IMR-90 (cell line): ENCODE results near the gene FUT4.
A peak's percentile ranks its signal among the peaks of the same experiment; 100 is the strongest.

Experiments
- BHLHE40 ChIP-seq: fragments of 150-350 bp; IDR thresholded peaks from 2 replicates; pipeline ENCODE4 v1.6.1; 2016; ENCODE audit warnings: mild to moderate bottlenecking, low read depth, low read length
- CEBPB ChIP-seq: IDR thresholded peaks from 2 replicates; pipeline ENCODE4 v1.6.1; 2012; ENCODE audit warnings: low read depth, low read length, improper control_type of control experiment
- CHD1 ChIP-seq: IDR thresholded peaks from 2 replicates; pipeline ENCODE4 v1.6.1; 2012; ENCODE audit warnings: low read depth, low read length, improper control_type of control experiment
- CTCF ChIP-seq: conservative IDR thresholded peaks from 2 replicates; pipeline ENCODE4 v1.5.1; 2012; ENCODE audit warnings: mild to moderate bottlenecking, low read depth, low read length, improper control_type of control experiment
- ELK1 ChIP-seq: fragments of 150-350 bp; IDR thresholded peaks from 2 replicates; pipeline ENCODE4 v1.6.1; 2016; ENCODE audit warnings: low read depth, mild to moderate bottlenecking, low read length, moderate library complexity, borderline replicate concordance
- FOS ChIP-seq: fragments of 150-350 bp; IDR thresholded peaks from 2 replicates; pipeline ENCODE4 v1.6.1; 2016; ENCODE audit warnings: low read depth, low read length
- MAZ ChIP-seq: IDR thresholded peaks from 2 replicates; pipeline ENCODE4 v1.6.1; 2012; ENCODE audit warnings: low read depth, mild to moderate bottlenecking, low read length, improper control_type of control experiment, moderate library complexity, borderline replicate concordance
- NFE2L2 ChIP-seq: fragments of 150-350 bp; IDR thresholded peaks from 2 replicates; pipeline ENCODE4 v1.6.1; 2016; ENCODE audit warnings: low read depth, mild to moderate bottlenecking, low read length
- POLR2A ChIP-seq: IDR thresholded peaks from 2 replicates; pipeline ENCODE4 v1.6.1; 2012; ENCODE audit warnings: mild to moderate bottlenecking, low read depth, low read length
- RAD21 ChIP-seq: IDR thresholded peaks from 2 replicates; pipeline ENCODE4 v1.6.1; 2012; ENCODE audit warnings: low read length, improper control_type of control experiment
- RCOR1 ChIP-seq: IDR thresholded peaks from 2 replicates; pipeline ENCODE4 v1.6.1; 2012; ENCODE audit warnings: mild to moderate bottlenecking, low read length, improper control_type of control experiment; ENCODE audit not compliant: insufficient replicate concordance
- RFX5 ChIP-seq: IDR thresholded peaks from 2 replicates; pipeline ENCODE4 v1.8.0; 2012; ENCODE audit warnings: low read depth, mild to moderate bottlenecking, low read length, moderate library complexity

- TF ChIP-seq FOS: peak; percentile 41; the same call in 1 of the 2 replicates
- no peak for TF ChIP-seq BHLHE40
- TF ChIP-seq RAD21: no peak
- TF ChIP-seq CTCF: no peak
- TF ChIP-seq POLR2A: no peak
- TF ChIP-seq RFX5: no peak
- no peak for TF ChIP-seq ELK1
- peak; percentile 52 for TF ChIP-seq CEBPB
- no peak for TF ChIP-seq CHD1
- TF ChIP-seq RCOR1: no peak
- no peak for TF ChIP-seq MAZ
- no peak for TF ChIP-seq NFE2L2
Measured at GRCh38 chr11:94574193-94574961, 30.7 kb downstream of the FUT4 start.
